ENCODE data around the gene LRIG1.

LRIG1 gene

GRCh38 chr3:66463730-66464511 is 36.9 kb downstream of the LRIG1 start:
- no peak for TF ChIP-seq CTCF (IDR thresholded peaks at IDR 0.05; ENCODE audit: low read depth, low read length)
- DNase-seq (ENCODE audit: extremely low read depth, low read depth) = no peak

GRCh38 chr3:66463054-66463631 is 37.7 kb downstream of the LRIG1 start:
- TF ChIP-seq CTCF (IDR thresholded peaks at IDR 0.05; ENCODE audit: low read depth, low read length) = no peak
- no peak for DNase-seq (ENCODE audit: extremely low read depth, low read depth)

- TF ChIP-seq CTCF (IDR thresholded peaks at IDR 0.05; ENCODE audit: low read depth, low read length) = no peak
- no peak for DNase-seq (ENCODE audit: extremely low read depth, low read depth)
These were observed 43.6 kb downstream of the LRIG1 start for GRCh38 chr3:66457252-66457651.

GRCh38 chr3:66456711-66457173 is 44.1 kb downstream of the LRIG1 start:
- TF ChIP-seq CTCF (IDR thresholded peaks at IDR 0.05; ENCODE audit: low read depth, low read length) = no peak
- DNase-seq (ENCODE audit: extremely low read depth, low read depth) = no peak

- no peak for TF ChIP-seq CTCF (IDR thresholded peaks at IDR 0.05; ENCODE audit: low read depth, low read length)
- no peak for DNase-seq (ENCODE audit: extremely low read depth, low read depth)
These were observed 46.4 kb downstream of the LRIG1 start for GRCh38 chr3:66454464-66454859.

GRCh38 chr3:66453651-66454463 is 47.0 kb downstream of the LRIG1 start:
- no peak for TF ChIP-seq CTCF (IDR thresholded peaks at IDR 0.05; ENCODE audit: low read depth, low read length)
- DNase-seq (ENCODE audit: extremely low read depth, low read depth) = no peak
